K562 (cell line): ENCODE data around the gene NLRC3.

Experiments
- ADNP ChIP-seq: fragments of 200-800 bp; sonication (Bioruptor generic); IDR thresholded peaks from 2 replicates; pipeline ENCODE4 v1.6.1; 2016; ENCODE audit warnings: missing genetic modification characterization, missing compliant biosample characterization
- FIP1L1 ChIP-seq: fragments of 200-400 bp; formaldehyde crosslinking; IDR thresholded peaks from 2 replicates; pipeline ENCODE4 v1.6.1; 2018; ENCODE audit warnings: mild to moderate bottlenecking, low read depth, low read length; ENCODE audit not compliant: poor library complexity, severe bottlenecking
- POLR2AphosphoS5 ChIP-seq: IDR thresholded peaks from 2 replicates; pipeline ENCODE4 v1.6.1; 2011; ENCODE audit warnings: mild to moderate bottlenecking, low read depth, low read length, moderate library complexity; ENCODE audit not compliant: control insufficient read depth, insufficient read depth
- TEAD4 ChIP-seq, 2 experiments: sonication (generic) in 1 of 2; formaldehyde crosslinking in 1 of 2; IDR thresholded peaks; 2 replicates each; pipeline versions ENCODE4 v1.6.1 to v1.8.0; 2012 to 2022; ENCODE audit warnings: borderline replicate concordance in 1 of 2, inconsistent platforms in 1 of 2, low read length in 1 of 2, mild to moderate bottlenecking in 1 of 2, missing genetic modification reagents in 1 of 2
- ZNF707 ChIP-seq: fragments of 250-450 bp; sonication (Bioruptor Pico); conservative IDR thresholded peaks from 2 replicates; pipeline ENCODE4 v1.8.0; 2022; ENCODE audit warnings: inconsistent platforms, mild to moderate bottlenecking, moderate library complexity
- TF ChIP-seq, protein P1 (sequence below): sonication (generic); formaldehyde crosslinking; IDR thresholded peaks from 2 replicates; pipeline ENCODE4 v1.8.1; 2023; ENCODE audit warnings: mild to moderate bottlenecking, missing genetic modification reagents

GRCh38 chr16:3612510-3613466 is 35.6 kb upstream of the NLRC3 start:
- TF ChIP-seq ZNF707 (CRISPR knock-in tag), result no peak
- TF ChIP-seq FIP1L1, result no peak
- TF ChIP-seq, protein P1, sequence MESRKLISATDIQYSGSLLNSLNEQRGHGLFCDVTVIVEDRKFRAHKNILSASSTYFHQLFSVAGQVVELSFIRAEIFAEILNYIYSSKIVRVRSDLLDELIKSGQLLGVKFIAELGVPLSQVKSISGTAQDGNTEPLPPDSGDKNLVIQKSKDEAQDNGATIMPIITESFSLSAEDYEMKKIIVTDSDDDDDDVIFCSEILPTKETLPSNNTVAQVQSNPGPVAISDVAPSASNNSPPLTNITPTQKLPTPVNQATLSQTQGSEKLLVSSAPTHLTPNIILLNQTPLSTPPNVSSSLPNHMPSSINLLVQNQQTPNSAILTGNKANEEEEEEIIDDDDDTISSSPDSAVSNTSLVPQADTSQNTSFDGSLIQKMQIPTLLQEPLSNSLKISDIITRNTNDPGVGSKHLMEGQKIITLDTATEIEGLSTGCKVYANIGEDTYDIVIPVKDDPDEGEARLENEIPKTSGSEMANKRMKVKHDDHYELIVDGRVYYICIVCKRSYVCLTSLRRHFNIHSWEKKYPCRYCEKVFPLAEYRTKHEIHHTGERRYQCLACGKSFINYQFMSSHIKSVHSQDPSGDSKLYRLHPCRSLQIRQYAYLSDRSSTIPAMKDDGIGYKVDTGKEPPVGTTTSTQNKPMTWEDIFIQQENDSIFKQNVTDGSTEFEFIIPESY, result no peak
- TF ChIP-seq POLR2AphosphoS5, result no peak
- no peak for TF ChIP-seq TEAD4 (IDR thresholded peaks at IDR 0.05; ENCODE audit: low read length)
- TF ChIP-seq TEAD4 (CRISPR knock-in tag; IDR thresholded peaks at IDR 0.05; ENCODE audit: borderline replicate concordance), result no peak
- TF ChIP-seq ADNP (tag), result no peak
